HG02759 (cell line): ENCODE data around the gene ADAM11.
"Not testable (repeated sequence)": the region's sequence is repeated elsewhere in the genome, so short reads cannot be mapped to it uniquely, and the experiment has no call there.

Source experiments
- ATAC-seq: cut with Tn5 transposase; IDR thresholded peaks from one replicate; pipeline ENCODE4 v1.9.1; 2021; ENCODE audit warnings: mild to moderate bottlenecking, moderate library complexity; ENCODE audit not compliant: unreplicated experiment

Gene ADAM11

DNA sequence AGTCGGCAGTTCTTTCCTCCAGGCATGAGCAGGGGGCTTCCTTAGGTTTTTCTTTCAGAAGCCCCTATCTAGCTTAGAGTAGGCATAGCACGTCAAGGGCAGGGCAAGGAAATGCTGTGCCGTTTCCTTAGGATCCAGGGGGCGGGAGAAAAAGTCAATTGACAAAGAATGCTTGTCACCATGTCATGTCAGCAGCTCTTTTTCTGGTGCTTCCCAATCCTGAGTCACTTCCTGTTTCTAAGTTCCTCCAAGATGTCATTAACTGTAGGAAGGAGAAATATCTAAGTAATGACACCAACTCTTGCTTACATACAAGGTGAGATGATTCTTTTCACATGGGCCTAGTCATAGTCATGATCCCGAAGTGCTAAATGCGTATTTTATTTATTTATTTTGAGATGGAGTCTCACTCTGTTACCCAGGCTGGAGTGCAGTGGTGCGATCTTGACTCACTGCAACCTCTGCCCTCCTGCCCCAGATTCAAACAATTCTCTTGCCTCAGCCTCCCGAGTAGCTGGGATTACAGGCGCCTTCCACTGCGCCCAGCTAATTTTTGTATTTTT, 36.1 kb downstream of the ADAM11 start:
- ATAC-seq, result no peak

DNA sequence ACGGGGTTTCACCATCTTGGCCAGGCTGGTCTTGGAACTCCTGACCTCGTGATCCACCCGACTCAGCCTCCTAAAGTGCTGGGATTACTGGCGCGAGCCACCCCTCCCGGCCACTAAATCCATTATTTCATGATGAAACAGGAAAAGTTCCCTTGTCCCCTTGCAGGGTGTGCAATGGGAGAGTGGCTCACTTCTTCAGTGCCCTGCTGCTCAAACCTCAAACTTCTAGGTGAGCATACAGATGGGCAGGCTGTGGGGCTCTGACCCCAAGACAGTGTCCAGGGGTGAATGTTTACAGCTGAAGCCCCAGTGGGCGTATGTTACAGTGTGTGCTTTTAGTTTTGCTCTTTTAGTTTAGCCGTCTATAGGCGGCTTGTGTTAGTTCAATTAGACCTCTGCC, 36.6 kb downstream of the ADAM11 start:
- ATAC-seq, result no peak

DNA sequence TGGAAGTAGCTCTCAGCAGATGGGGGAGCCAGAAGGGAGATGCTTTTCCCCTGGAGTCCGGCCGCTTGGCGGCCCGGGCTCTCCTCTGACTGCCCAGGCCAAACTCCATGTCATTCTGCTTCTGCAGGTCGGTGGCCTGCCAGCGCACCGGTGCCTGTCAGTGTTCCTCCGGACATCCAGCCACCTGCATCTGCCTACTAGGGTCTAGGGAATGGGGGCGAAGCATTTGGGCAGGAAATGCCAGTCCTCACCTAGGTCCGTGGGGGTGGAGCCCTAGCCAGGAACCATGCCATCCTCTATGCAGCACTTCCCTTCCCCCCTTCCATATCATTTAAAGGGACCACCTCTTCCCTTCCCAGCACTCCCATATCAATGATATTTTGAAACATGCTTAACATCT, 37.1 kb downstream of the ADAM11 start:
- no peak for ATAC-seq

DNA sequence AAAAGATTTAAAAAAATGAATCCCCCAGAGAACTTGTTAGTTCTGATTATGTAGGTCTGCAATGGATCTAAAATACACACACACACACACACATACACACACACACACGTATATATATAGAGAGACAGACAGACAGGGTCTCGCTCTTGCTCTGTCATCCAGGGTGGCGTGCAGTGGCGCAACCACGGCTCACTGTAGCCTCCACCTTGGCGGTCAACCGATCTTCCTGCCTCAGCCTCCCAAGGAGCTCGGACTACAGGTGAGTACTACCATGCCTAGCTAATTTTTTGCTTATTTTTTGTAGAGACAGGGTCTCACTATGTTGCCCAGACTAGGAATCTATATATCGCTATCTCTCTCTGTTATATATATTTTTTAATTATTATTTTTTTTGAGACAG, 37.9 kb downstream of the ADAM11 start:
- ATAC-seq, result no peak

DNA sequence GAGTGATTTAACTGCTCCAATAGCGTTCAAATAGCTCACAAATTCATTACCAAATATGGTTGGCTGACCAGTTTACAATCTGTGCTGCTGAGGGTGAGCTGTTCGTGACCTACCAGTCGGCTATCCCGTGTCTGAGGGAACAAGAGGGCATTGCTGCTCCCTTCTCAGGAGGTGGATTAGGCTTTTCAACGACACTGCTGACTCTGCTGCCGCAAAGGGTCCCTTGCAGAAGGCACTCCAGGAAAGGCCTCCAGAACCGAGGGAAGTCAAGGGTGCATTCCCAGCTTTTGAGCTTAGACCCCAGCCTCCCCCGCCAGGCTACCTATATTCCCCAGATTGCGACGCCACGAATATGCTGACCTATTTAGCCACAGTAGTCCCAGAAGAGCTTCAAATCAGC, 39.0 kb downstream of the ADAM11 start:
- ATAC-seq, result no peak

DNA sequence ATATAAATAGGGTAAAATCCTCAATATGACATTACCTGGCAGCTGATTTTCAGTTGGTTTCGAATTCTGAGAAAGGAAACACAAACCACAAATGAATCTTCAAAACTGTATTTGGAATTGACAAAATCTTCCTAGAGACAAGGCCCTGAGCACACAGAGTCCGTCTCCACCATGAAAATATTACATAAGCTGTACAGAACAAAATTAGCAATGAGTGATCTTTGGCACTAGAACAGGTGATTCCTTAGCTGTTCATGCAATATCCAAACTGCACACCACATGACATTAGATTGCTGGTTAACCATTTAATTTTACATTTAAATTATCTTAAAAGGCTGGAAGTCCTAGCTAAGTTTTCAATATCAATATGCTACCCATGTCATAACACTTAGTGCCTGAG, 39.6 kb downstream of the ADAM11 start:
- ATAC-seq, result no peak

DNA sequence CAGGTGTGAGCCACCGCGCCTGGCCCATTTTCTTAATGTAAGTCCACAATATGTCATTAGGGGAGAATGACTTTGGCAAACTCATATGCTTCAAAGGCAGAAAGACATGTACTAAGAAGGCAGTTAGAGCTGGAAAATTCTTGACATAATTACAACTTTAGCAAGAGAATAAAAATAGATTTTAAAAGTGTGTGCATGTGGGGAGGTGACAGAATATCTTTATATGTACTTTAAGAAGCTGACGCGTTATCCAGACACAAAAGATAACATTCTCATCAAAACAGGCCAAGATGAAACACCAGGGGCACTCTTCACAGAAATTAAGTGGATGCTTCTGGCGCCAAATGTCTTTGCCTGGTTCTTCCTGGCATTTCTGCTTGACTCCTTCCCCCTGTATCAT, 43.1 kb downstream of the ADAM11 start:
- ATAC-seq, result no peak

DNA sequence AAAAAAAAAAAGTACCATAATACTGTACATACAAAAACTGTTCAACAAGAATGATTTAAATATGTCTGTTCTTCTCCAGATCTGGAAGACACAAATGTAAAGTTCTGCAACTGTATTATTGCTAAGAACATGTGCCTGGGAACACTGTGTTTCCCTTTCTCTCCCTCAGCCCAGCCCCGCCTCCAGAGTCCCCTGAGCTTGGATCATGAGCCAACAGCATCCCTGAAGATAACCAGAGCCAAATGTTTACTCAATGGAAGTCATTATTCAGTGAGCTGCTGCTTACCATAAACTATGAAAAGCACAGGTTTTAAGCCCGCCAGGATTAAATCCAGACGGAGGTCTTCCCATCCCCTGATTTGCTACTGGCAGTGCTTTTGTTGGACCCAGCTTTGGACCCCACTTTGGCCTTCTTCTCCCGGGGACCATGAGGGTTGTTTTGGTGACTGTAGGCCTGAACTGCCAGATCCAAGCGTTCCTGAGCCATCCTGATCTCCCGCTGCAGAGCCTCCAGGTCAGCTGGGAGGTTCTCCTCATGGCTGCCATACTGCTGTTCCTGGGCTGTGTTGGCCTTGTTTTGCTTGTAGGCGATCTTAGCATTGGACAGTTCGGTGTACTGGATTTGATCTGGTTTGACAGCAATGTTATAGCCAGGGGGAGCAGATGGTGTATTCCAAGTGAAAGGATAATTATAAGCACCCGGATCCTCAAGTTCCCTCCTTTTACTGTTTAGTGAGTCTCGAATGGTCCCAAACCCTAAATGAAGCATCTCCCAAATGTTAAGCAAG, 45.7 kb downstream of the ADAM11 start:
- no peak for ATAC-seq

DNA sequence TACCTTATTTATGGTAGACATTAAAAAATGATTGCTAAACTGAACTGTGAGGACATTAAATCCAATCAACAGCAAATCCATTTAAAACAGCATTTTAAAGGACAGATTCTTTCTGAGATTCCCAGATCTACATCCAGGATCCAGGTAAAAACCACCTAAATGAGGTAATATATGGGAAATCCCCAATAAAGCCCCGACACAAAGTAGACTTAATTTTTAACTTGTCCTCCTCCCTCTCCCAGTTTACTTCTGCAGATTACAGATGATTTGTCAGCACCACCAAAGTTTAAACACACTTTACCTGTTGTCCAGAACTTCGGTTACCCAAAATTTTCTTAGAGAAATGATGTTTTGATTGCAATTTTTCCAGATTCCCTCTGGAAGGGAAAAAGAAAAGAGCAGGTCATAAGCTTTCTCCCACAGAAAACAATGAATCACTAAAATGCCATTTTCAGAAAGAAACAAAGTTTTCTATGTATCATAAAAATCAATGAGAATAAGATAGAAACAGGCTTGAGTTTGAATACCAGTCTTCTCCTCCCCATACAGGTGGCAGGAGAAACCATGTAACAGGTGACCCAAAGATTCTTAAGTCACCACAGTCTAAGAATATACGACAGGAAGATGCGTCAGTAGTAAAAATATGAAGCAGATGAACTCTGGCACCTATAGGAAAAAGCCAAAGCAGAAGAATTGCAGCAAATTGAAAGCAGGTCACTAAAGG, 48.5 kb downstream of the ADAM11 start:
- ATAC-seq, result no peak

DNA sequence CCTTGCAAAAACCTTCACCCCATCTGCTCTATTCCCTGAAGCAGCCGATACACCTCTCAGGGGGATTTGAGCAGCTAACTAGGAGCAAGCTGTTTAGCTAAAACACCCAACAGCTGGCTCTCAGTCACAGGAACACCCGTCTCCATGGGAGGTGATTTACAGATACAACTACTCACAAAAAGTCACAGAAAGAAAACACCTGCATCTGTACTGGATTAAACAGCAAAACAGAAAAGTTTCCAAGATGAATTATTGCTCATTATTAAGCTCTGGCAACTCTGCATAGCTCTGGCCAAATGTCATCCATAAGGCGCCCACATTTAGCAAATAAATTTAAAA, 49.0 kb downstream of the ADAM11 start:
- ATAC-seq, result no peak

DNA sequence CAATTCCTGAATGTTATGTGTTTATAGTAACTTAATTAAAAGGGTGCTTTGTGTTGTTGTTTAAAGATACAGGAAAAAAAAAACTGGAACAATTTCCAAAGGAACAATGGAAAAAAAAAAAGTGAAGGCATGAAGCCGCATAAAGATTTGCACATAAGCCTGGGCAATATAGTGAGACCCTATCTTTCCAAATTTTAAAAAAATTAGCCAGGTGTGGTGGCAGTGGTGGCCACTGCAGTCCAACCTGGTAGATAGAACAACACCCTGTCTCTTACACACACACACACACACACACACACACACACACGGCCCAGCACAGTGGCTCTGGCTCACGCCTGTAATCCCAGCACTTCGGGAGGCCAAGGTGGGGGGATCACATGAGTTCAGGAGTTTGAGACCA, 49.4 kb downstream of the ADAM11 start:
- no peak for ATAC-seq

DNA sequence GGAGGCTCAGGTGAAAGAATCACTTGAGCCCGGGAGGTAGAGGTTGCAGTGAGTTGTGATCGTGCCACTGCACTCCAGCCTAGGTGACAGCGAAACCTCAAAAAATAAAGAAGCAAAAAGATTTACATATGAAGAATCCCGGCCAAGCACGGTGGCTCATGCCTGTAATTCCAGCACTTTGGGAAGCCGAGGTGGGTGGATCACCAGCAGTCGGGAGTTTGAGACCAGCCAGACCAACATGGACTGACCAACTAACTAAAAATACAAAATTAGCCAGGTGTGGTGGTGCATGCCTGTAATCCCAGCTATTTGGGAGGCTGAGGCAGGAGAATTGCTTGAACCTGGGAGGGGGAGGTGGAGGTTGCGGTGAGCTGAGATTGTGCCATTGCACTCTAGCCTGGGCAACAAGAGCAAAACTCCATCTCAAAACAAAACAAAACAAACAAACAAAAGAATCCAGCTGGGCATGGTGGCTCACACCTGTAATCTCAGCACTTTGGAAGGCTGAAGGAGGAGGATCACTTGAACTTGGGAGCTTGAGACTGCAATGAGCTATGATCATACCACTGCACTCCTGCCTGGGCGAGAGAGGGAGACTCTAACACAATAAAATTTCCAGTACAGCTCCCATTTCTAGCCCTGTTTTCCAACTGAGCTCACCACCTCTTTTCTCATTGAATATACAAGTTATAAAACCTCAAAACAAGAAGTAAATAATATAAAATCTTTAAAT, 50.0 kb downstream of the ADAM11 start:
- ATAC-seq, result not testable (repeated sequence)

DNA sequence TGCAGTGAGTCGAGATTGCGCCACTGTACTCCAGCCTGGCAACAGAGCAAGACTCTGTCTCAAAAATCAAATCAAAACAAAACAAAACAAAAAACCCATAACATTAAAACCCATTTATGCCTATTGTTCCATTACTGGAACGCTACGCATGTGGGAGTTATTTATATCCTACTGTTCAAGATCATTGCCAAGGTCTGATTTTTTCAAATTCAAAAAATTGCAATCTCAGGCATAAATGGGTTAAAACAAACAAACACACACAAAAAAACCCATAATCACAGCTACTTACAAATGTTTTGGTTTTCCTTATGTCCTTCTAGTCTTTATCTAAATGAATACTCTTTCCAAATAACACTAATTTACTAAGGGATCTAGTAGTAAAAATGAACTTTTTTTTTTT, 53.5 kb downstream of the ADAM11 start:
- ATAC-seq, result no peak

DNA sequence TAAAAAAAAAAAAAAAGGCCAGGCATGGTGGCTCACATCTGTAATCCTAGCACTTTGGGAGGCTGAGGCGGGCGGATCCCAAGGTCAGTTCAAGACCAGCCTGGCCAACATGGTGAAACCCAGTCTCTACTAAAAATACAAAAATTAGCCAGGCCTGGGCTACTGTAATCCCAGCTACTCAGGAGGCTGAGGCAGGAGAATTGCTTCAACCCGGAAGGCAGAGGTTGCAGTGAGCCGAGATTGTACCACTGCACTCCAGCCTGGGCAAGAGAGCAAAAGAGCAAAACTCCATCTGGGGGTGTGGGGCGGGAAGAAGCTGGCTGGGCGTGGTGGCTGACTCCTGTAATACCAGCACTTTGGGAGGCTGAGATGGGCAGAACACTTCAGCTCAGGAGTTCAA, 59.7 kb downstream of the ADAM11 start:
- not testable (repeated sequence) for ATAC-seq

DNA sequence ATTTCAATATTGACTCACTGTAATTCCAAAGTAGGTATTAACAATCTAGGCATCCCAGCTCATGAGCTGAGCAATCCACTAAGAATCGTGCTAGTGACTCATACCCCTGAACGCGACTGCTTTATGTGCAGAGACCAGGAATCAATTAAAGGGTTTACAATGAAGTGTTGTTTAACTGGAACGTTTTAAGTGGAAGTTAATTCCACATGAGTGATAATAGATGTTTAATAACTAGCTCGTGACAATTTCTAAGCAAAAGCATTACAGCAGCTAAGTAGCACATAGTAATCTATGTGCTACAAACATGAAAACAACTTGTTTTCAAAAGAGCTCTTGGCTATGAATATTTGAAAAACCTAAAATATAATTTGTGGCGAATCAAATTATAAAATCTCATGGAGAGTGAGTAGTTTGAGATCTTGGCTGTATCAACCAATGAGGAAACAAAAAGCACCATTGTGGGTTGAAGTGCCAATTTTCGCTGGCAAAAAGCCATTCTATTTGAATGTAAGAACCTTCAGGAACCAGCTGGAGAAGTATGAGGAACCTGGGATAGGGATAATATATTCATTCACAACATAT, 61.9 kb downstream of the ADAM11 start:
- no peak for ATAC-seq

DNA sequence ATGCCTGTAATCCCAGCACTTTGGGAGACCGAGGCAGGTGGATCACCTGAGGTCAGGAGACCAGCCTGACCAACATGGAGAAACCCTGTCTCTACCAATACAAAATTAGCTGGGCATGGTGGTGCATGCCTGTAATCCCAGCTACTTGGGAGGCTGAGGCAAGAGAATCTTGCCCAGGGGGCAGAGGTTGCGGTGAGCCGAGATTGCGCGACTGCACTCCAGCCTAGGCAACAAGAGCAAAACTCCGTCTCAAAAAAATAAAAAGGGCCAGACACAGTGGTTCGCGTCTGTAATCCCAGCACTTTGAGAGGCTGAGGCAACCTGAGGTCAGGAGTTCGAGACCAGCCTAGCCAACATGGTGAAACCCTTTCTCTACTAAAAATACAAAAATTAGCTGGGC, 66.4 kb downstream of the ADAM11 start:
- ATAC-seq, result not testable (repeated sequence)

DNA sequence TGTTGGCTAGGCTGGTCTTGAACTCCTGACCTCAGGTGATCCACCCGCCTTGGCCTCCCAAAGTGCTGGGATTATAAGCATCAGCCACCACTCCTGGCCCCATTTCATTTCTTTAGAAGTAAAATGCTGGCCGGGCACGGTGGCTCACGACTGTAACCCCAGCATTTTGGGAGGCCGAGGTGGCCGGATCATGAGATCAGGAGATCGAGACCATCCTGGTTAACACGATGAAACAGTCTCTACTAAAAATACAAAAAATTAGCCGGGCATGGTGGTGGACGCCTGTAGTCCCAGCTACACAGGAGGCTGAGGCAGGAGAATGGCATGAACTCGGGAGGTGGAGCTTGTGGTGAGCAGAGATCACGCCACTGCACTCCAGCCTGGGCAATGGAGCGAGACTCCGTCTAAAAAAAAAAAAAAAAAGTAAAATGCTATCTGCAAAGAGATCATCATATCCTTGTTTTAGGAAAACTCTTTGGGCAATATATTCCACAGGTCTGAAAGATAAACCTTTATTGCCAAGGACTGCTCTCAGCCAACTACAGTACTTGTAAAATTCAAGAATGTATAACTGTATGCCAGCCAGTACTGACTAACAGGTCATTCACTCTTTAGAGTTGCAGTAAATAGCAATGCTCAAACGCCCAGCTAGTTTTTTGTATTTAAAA, 67.5 kb downstream of the ADAM11 start:
- no peak for ATAC-seq

DNA sequence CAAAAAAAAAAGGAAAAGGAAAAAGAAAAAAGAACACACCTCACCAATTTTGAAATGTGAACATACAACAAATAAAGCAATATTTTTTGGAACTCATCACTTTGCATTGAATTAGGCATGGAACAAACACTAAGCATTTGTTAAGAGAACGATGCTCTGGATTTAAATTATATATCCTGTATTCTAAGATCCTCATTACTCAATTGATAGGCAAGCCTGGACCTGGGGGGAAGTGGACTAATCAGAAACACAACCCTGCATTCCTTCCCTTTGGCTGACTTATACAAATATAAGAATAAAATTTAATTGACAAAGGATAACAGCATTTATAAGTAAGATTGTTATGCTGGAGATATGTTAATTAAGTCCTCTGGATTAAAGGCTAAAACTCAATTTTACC, 69.1 kb downstream of the ADAM11 start:
- ATAC-seq, result no peak

DNA sequence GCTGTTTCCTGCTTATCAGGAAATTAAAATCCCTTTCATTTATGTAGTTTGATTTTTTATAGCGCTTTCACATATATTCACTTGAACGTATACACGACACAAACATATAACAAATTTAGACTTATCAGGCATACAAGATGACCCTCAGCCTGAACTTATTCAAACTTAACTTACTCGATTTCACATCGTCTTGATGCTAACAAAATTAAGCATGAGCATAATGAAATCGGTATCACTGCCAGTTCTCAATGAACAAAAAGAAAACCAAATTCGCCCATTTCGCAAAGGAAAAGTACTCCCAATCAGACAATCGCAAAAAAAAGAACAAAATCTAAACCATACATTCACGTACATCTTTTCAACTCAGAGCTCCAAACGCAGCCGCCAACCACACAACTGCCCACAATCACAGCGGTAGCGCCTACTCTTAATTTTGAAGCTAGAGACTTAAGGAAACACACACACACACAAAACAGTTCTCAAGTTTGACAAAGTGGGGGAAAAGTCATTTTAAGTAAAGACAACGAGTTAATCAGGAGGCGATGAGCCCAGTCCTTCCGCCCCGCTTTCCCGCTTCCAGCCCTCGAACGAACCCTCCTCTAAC, 70.2 kb downstream of the ADAM11 start:
- no peak for ATAC-seq
